GM18873 (cell line): ENCODE measurements around the gene GATC.
"Not testable (repeated sequence)": the region's sequence is repeated elsewhere in the genome, so short reads cannot be mapped to it uniquely, and the experiment has no call there.

Source experiments
- ATAC-seq: cut with Tn5 transposase; IDR thresholded peaks from one replicate; pipeline ENCODE4 v1.9.1; 2021; ENCODE audit warnings: mild to moderate bottlenecking, moderate library complexity, moderate number of reproducible peaks; ENCODE audit not compliant: unreplicated experiment, low FRiP score

The GATC gene

GRCh38 chr12:120432772-120433525, 13.3 kb upstream of the GATC start:
- ATAC-seq = no peak

GRCh38 chr12:120437735-120438494, 8.3 kb upstream of the GATC start, which contains the start of gene COX6A1:
TSS of gene COX6A1 (plus strand) at chr12:120438113. CDS start at chr12:120438127, 14 bp downstream.
- ATAC-seq = peak; percentile 95

DNA sequence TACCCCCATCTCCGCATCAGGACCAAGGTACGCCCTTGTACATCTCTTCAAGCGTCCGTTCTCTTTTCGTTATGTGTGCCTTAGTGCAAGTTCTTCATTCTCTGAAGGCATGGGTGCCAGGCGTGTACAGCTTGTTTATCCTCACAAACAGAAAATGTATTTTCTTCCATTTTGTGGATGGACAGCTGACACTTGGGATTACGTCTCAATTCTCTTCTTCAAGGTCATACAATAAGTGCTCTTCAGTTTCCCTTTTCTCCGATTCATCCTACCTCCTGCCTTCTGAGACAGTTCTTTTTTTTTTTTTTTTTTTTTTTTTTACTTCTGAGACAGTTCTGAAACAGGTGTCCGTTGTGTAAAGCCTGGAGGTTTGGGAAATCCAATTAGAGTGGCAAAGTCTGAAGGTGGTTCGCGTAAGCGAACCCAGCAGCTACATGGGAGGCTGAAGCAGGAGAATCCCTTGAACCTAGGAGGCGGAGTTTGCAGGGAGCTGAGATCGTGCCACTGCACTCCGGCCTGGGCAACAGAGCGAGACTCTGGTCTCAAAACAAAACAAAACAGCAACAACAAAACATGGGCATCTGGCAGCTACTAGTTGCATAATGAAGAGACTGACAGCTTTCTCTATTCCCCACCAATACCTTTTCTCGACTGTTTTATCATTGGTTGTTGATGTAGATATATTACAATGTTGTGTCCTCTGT, 7.6 kb upstream of the GATC start:
- ATAC-seq = no peak

DNA sequence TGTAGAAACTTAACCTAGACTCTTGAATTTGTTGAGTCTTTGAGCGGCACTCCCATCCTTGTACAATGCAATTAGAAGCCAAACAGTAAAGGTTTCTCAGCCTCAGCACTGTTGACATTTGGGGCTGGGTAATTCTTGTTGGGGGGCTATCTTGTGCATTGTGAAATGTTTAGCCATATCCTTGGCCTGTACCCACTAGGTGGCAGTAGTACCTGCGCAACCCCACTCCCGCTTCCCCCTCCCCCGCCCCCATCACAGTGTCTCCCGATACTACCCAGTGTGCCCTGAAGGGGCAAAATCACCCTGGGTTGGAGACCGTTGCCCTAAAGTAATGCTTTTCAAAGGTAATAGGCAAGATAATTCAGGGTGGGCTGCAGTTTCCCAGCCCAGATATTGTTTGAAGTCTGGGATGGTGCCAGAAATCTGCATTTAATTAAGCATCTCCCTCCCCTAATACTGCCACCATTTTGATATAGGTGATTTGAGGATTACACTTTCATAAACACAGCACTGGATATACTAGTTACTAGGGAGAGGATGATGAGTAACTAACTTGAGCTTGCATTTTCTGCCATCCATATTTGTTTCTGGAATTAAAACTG, 6.5 kb upstream of the GATC start:
- ATAC-seq = no peak

- no peak for ATAC-seq
Observed at GRCh38 chr12:120444676-120445075, 1.6 kb upstream of the GATC start.

- not testable (repeated sequence) for ATAC-seq
Observed at GRCh38 chr12:120446844-120447178, 567 bp downstream of the GATC start.

DNA sequence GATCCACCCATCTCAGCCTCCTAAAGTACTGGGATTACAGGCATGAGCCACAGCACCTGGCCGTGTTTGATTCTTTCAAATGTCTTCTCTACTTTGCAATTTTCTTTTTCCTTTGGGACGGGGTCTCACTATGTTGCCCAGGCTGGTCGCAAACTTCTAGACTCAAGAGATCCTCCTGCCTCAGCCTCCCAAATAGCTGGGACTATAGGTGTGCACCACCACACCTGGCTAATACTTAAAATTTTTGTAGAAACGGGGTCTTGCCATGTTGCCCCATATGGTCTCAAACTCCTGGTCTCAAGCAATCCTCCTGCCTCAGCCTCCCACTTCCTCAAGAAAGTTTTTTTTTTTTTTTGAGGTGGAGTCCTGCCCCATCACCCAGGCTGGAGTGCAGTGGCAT, 1.7 kb downstream of the GATC start:
- no peak for ATAC-seq

DNA sequence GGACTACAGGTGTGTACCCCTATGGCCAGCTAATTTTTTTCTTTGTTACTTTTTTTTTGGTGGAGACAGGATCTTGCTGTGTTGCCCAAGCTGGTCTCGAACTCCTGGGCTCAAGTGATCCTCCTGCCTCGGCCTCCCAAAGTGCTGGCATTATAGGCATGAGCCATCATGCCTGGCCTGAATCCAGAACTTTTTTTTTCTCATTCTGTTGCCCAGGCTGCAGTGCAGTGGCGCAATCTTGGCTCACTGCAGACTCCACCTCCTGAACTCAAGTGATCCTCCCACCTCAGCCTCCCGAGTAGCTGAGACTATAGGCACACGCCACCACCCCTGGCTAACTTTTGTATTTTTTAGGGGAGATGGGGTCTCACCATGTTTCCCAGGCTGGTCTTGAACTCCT, 6.3 kb downstream of the GATC start:
- not testable (repeated sequence) for ATAC-seq

DNA sequence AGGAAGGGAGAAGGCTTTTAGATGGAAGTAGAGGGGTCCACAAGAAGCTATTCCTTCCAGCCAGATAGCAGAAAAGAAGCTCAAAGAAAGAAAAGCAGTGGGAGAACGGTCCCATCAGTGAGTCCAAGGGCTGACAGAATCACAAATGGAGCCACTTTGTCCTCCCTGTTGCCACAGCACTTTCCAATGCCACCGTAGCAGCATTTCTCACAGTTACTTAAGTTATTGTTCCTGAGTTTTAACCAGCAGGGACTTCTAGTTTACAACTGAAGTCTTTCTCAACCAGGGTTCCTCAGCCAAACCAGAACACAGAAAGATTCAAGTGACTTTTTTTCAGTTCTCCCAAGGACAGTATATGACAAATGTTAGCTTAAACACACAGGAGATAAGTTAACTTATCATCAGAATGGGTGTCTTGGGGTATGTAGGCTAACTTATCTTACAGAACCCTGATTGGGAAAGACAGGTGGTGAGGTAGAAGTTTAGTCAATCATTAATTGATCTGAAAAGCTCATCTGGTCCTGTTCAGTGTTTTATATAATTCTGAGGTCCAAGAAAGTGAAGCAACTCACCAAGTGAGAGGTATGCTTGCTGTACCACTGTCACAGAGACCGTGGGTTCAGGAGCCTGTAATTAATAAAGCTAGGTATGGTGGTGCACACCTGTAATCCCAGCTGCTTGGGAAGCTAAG, 7.0 kb downstream of the GATC start:
- no peak for ATAC-seq

DNA sequence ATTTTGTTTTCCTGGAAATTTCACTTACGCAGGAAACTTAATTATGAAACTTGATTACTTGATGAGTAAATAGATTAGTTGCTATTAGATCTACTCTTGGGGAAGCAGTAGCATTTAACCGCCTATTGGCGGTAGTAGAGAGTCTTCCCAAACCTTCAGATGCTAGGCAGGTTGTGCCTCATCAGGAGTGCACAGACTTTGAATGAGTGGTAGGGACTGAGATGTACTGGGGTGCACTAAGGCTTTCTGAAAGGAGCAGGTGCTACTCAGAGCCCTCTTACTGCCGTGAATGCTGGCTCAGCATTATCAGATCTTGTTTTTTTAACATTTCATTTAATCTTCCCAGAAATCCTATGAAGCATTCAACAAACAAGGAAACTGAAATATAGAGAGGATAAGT, 7.7 kb downstream of the GATC start:
- ATAC-seq = no peak

- ATAC-seq = no peak
Observed at GRCh38 chr12:120455302-120455701, 9.1 kb downstream of the GATC start.

DNA sequence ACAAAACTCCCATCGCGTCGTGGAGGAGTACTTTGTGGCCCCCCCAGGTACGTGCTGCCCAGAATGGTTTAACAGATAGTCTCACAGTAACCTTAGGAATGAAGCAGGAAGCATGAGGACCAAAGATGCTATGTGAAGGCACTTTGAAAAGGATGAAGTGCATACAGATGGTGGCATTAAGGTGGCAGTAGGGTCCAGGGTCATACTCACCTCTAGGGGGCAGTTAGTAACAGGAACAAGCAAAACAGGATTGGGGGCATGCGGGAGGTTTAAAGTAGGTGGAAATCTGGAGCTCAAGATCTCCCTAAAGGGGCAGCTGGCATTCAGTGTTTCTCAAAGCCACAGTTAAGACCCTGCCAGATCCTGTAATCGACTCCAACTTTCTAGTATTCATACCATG, 10.9 kb downstream of the GATC start:
- ATAC-seq = no peak

DNA sequence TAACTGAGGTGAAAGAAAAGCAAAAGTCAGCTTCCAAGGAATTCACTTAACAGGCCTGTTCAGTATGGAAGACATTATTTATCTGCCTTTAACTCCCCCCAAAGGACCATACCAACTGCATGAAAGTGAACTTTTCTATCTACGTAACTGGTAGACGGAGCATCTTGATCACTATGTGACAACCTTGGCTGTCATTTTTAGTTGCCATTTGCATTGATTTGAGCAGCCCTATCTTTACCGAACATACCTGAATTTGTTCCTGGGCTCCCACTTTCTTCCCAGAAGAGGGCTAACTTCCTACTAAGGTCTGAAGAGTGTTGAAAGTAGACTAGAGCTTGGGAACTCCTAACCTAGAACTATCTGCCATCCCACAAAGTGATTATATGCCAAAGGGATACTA, 13.9 kb downstream of the GATC start:
- no peak for ATAC-seq

DNA sequence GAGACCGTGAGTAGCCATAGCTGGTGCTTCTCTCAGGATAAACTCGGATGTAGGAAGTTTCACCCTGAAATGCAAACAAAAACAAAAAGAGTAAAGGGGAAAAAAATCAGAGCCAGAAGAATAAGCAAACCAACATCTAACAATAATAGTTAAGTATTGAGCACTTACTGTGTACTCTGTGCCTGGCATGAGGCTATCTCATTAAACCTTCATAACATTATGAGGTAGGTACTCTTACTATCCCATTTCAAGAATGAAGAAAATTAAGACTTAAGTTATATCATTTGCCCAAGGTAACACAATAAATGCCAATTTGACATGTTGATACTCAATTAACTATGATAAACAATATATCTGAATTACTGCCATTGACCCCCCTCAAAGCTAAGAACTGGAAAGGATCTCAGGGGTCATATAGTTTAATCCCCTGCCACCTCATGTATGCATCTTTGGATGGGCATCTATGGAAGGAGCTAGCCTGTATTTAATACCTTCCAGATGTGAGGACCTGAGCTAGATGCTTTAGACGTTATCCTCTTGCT, 15.9 kb downstream of the GATC start:
- no peak for ATAC-seq

- ATAC-seq = no peak
Observed at GRCh38 chr12:120463712-120464111, 17.5 kb downstream of the GATC start.

- no peak for ATAC-seq
Observed at GRCh38 chr12:120465756-120466155, 19.5 kb downstream of the GATC start.

GRCh38 chr12:120466560-120467315, 20.5 kb downstream of the GATC start:
- no peak for ATAC-seq

- no peak for ATAC-seq
Observed at GRCh38 chr12:120467439-120467838, 21.2 kb downstream of the GATC start.

DNA sequence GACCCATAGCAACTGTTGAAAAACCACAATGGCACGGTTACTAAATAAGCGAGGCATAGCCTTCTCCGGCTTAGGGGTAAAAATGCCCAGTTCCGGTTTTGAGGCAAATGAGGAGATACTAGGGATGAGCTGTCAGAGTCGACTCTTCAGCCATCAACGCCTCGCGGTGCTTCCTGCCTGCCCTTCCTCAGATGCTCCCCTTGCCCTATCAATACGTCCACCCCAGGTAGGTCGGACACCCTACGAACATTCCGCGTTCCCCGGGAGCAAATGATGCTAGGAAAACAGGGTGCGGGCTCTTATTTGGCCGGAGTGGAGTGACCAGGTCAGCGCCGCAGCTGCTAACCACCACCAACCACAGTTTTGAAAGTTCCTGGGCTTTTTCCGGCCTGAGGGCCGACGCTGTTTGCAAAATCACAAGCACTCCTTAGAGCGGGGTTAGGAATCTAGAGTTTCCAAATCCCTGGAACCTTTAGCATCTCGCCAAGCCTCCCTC, 22.1 kb downstream of the GATC start:
- ATAC-seq = no peak
